ENCODE measurements around the gene MAN2A1.

Gene MAN2A1

DNA sequence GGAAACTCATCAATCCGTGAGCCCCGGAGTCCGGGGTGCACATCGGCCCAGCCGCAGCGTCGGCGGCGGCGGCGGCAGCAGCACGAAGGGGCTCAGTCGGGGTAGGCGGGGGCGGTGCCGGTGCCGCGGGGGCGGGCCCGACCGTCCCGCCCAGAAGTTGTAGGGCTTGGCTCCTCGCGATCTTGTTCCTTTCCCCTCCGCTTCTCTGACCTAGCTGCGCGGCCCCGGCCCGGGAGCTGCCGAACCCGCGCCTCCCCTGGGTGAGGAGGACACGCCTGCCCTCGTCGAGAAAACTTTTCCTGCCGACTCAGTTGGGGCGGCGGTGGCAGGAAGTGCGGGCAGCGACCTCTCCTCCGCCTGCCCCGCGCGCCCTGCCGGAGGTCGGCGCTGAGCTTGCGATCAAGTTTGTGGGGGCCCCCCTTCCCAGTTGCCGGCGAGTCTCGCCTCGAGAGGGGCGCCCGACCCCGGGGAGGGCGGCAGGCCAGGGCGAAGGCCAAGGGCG lies at the start of gene MAN2A1:
Gene MAN2A1 (plus strand): TSS at position 188 of the 502 bp plus-strand sequence. CDS start 491 bp downstream, outside the sequence.
- H3K27ac Mint-ChIP-seq, result peak within 1 kb of the TSS; percentile 92
- no peaks in the 10 kb centered on the region for H3K9me3 Mint-ChIP-seq (ENCODE audit: low read depth)
- no peaks in the 10 kb centered on the region for H3K36me3 Mint-ChIP-seq
- peak within 1 kb of the TSS; percentile 93 for H3K4me3 Mint-ChIP-seq
- H3K27me3 Mint-ChIP-seq, result no peaks in the 10 kb centered on the region
- H3K4me1 Mint-ChIP-seq (ENCODE audit: low read depth), result peaks cover 39% of the 10 kb centered on the region

- H3K9me3 Mint-ChIP-seq (ENCODE audit: low read depth), result no peaks in the 10 kb centered on the region
- H3K4me3 Mint-ChIP-seq, result no peak overlapping the region
- H3K27me3 Mint-ChIP-seq, result no peaks in the 10 kb centered on the region
- H3K4me1 Mint-ChIP-seq (ENCODE audit: low read depth), result no peaks in the 10 kb centered on the region
- no peaks in the 10 kb centered on the region for H3K36me3 Mint-ChIP-seq
- H3K27ac Mint-ChIP-seq, result no peak overlapping the region
Observed at GRCh38 chr5:109640976-109641375, 48.8 kb upstream of the MAN2A1 start.

GRCh38 chr5:109643791-109644350 lies 45.9 kb upstream of the MAN2A1 start:
- Mint-ChIP-seq H3K27me3 (no peaks in the 10 kb centered on the region), H3K4me3 (no peak overlapping the region), H3K27ac (no peak overlapping the region), H3K9me3 (ENCODE audit: low read depth) (no peaks in the 10 kb centered on the region), H3K4me1 (ENCODE audit: low read depth) (no peaks in the 10 kb centered on the region), H3K36me3 (no peaks in the 10 kb centered on the region)

GRCh38 chr5:109644829-109645228 lies 44.9 kb upstream of the MAN2A1 start:
- Mint-ChIP-seq H3K9me3 (ENCODE audit: low read depth) (no peaks in the 10 kb centered on the region), H3K4me1 (ENCODE audit: low read depth) (no peaks in the 10 kb centered on the region), H3K4me3 (no peak overlapping the region), H3K36me3 (no peaks in the 10 kb centered on the region), H3K27me3 (no peaks in the 10 kb centered on the region), H3K27ac (no peak overlapping the region)

GRCh38 chr5:109645707-109646192 lies 44.0 kb upstream of the MAN2A1 start:
- Mint-ChIP-seq H3K27me3 (no peaks in the 10 kb centered on the region), H3K4me3 (no peak overlapping the region), H3K4me1 (ENCODE audit: low read depth) (no peaks in the 10 kb centered on the region), H3K27ac (no peak overlapping the region), H3K36me3 (no peaks in the 10 kb centered on the region), H3K9me3 (ENCODE audit: low read depth) (no peaks in the 10 kb centered on the region)

GRCh38 chr5:109649318-109649717 lies 40.4 kb upstream of the MAN2A1 start:
- no peak overlapping the region for H3K27ac Mint-ChIP-seq
- H3K36me3 Mint-ChIP-seq, result no peaks in the 10 kb centered on the region
- peaks cover 2% of the 10 kb centered on the region for H3K27me3 Mint-ChIP-seq
- no peaks in the 10 kb centered on the region for H3K9me3 Mint-ChIP-seq (ENCODE audit: low read depth)
- no peaks in the 10 kb centered on the region for H3K4me1 Mint-ChIP-seq (ENCODE audit: low read depth)
- no peak overlapping the region for H3K4me3 Mint-ChIP-seq

DNA sequence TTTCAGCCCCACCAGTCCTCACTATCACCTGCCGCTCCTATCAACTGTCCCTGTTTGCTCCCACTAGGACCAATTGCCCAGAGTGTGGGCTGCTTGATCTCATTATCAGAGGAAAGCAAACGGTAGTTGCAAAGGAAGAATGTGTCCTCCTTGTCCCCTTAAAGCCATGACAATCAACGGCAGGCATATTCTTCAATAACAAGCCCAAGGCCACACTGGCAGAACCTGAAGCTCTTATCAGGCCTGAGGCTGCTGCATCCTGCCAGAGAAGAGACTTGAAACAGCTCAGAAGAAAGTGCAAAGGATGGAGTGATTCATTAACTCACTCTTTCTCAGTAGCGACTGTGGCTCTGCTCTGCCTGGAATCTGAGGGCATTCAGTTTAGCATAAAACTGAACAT lies 39.2 kb upstream of the MAN2A1 start:
- Mint-ChIP-seq H3K9me3 (ENCODE audit: low read depth) (no peaks in the 10 kb centered on the region), H3K27me3 (peaks cover 2% of the 10 kb centered on the region), H3K27ac (no peak overlapping the region), H3K4me1 (ENCODE audit: low read depth) (peaks cover 7% of the 10 kb centered on the region), H3K4me3 (no peak overlapping the region), H3K36me3 (no peaks in the 10 kb centered on the region)

- H3K36me3 Mint-ChIP-seq, result no peaks in the 10 kb centered on the region
- H3K27me3 Mint-ChIP-seq, result peaks cover 2% of the 10 kb centered on the region
- peaks cover 23% of the 10 kb centered on the region for H3K4me1 Mint-ChIP-seq (ENCODE audit: low read depth)
- H3K4me3 Mint-ChIP-seq, result no peak overlapping the region
- H3K27ac Mint-ChIP-seq, result no peak overlapping the region
- H3K9me3 Mint-ChIP-seq (ENCODE audit: low read depth), result no peaks in the 10 kb centered on the region
Observed at GRCh38 chr5:109652096-109652495, 37.6 kb upstream of the MAN2A1 start.

- Mint-ChIP-seq H3K36me3 (no peaks in the 10 kb centered on the region), H3K4me1 (ENCODE audit: low read depth) (peaks cover 27% of the 10 kb centered on the region), H3K27me3 (peaks cover 2% of the 10 kb centered on the region), H3K4me3 (no peak overlapping the region), H3K27ac (no peak overlapping the region), H3K9me3 (ENCODE audit: low read depth) (no peaks in the 10 kb centered on the region)
Observed at GRCh38 chr5:109653042-109653441, 36.7 kb upstream of the MAN2A1 start.

- Mint-ChIP-seq H3K27me3 (peaks cover 2% of the 10 kb centered on the region), H3K9me3 (ENCODE audit: low read depth) (no peaks in the 10 kb centered on the region), H3K4me1 (ENCODE audit: low read depth) (peaks cover 27% of the 10 kb centered on the region), H3K27ac (no peak overlapping the region), H3K36me3 (no peaks in the 10 kb centered on the region), H3K4me3 (no peak overlapping the region)
Observed at GRCh38 chr5:109653561-109654239, 36.0 kb upstream of the MAN2A1 start.

DNA sequence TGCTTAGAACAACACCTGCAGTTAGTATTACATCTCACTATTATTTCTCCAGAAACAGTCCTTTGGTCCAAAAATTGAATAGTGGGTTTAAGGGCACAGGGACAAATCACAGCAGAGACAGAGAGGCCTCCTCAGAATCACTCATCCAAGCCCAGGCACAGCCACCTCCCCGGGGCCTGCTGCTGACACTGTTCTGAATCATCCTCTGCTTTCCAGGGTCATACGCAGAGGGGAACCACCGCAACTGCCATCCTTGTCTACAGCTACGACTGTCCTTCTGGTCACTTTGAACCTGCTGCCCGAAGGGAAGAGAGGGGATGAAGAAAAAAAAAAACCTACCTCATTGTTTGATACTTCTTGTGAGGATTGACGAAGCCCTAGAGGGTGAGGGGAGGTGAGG lies 35.3 kb upstream of the MAN2A1 start:
- Mint-ChIP-seq H3K4me1 (ENCODE audit: low read depth) (peaks cover 27% of the 10 kb centered on the region), H3K36me3 (no peaks in the 10 kb centered on the region), H3K27ac (no peak overlapping the region), H3K4me3 (no peak overlapping the region), H3K27me3 (peaks cover 2% of the 10 kb centered on the region), H3K9me3 (ENCODE audit: low read depth) (no peaks in the 10 kb centered on the region)

DNA sequence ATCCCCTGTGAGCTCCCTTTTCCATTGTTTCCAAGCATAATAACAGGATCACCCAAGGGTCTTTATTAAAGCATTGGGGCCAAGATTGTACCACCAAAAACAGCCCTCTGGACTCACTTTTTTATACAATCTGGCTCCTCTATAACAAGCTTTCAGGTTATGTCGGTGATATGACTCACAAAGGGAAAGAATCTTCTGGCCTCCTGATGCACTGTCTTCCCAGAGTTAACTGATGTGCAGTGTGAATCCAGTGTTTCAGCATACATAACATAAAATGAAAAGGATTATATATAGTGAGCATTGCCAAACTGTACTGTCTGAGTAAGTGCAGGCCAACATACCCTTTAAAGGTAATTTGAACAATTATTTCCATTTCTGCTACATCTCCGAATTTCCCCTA lies 33.9 kb upstream of the MAN2A1 start:
- H3K27me3 Mint-ChIP-seq, result peaks cover 4% of the 10 kb centered on the region
- H3K36me3 Mint-ChIP-seq, result no peaks in the 10 kb centered on the region
- H3K4me3 Mint-ChIP-seq, result no peak overlapping the region
- H3K27ac Mint-ChIP-seq, result no peak overlapping the region
- no peaks in the 10 kb centered on the region for H3K9me3 Mint-ChIP-seq (ENCODE audit: low read depth)
- peaks cover 27% of the 10 kb centered on the region for H3K4me1 Mint-ChIP-seq (ENCODE audit: low read depth)

DNA sequence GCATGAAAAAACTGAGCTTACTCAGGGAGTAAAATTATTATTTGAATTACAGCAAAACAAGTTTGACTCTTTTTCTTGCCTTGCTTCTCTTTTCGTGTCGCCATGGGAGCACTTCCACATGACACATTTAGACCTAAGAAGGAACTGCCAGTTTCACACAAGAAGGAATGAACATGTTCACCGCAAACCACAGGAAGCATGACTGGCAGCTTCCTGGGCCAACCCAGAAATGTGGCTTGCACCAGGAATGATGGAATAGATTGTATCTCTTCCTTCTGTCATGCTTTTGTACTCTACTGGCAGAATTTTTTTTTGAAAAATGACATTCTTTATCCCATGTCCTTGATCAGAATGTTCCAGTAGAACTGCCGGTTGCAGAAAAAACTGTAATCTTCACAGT lies 32.9 kb upstream of the MAN2A1 start:
- Mint-ChIP-seq H3K27ac (no peak overlapping the region), H3K9me3 (ENCODE audit: low read depth) (no peaks in the 10 kb centered on the region), H3K36me3 (no peaks in the 10 kb centered on the region), H3K27me3 (peaks cover 5% of the 10 kb centered on the region), H3K4me3 (peak overlapping the region; percentile 51), H3K4me1 (ENCODE audit: low read depth) (peaks cover 27% of the 10 kb centered on the region)

GRCh38 chr5:109659901-109660300 lies 29.8 kb upstream of the MAN2A1 start:
- H3K27me3 Mint-ChIP-seq, result peaks cover 4% of the 10 kb centered on the region
- H3K9me3 Mint-ChIP-seq (ENCODE audit: low read depth), result no peaks in the 10 kb centered on the region
- H3K4me1 Mint-ChIP-seq (ENCODE audit: low read depth), result peaks cover 25% of the 10 kb centered on the region
- no peaks in the 10 kb centered on the region for H3K36me3 Mint-ChIP-seq
- no peak overlapping the region for H3K4me3 Mint-ChIP-seq
- H3K27ac Mint-ChIP-seq, result no peak overlapping the region

DNA sequence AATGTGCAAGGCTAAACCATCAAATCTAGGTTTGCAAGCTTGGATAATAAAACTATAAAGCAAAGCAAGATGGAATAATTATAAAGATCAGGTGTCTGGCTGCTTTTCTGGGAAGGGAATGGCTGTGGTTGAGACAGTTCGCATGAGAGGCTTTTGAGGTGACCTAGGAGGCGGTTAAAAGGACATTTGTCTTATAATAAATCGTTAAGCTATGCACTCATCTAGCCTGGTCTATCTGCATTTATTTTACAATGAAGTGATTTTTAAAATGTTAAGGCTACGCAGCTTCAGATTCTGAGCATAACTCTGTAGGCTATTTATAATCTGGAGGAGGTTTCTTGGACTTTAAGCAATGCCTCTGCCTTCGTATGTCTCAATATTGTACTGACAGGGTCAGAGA lies 29.4 kb upstream of the MAN2A1 start:
- no peaks in the 10 kb centered on the region for H3K9me3 Mint-ChIP-seq (ENCODE audit: low read depth)
- no peak overlapping the region for H3K4me3 Mint-ChIP-seq
- peaks cover 4% of the 10 kb centered on the region for H3K27me3 Mint-ChIP-seq
- H3K4me1 Mint-ChIP-seq (ENCODE audit: low read depth), result peaks cover 22% of the 10 kb centered on the region
- H3K27ac Mint-ChIP-seq, result no peak overlapping the region
- no peaks in the 10 kb centered on the region for H3K36me3 Mint-ChIP-seq

DNA sequence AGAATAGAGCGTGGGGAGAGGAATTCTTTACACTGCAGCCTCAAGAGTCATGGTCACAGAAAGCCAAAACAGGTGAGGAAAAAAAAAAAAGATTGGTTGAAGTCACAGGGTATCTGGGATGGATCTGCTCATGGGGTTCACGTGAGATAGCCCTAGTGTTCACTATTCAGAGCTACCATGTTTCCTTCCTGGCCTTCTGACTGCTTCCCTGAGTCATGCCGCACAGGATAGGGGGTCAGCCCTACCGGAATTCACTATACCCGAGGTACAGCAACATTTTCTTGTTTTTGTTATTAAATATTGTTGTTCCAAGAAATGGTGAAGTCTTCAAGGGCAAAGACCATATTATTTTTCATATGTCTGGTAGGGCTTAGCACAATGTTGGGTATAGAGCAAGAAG lies 21.5 kb upstream of the MAN2A1 start:
- H3K27ac Mint-ChIP-seq, result no peak overlapping the region
- no peak overlapping the region for H3K4me3 Mint-ChIP-seq
- H3K9me3 Mint-ChIP-seq (ENCODE audit: low read depth), result no peaks in the 10 kb centered on the region
- H3K36me3 Mint-ChIP-seq, result no peaks in the 10 kb centered on the region
- no peaks in the 10 kb centered on the region for H3K27me3 Mint-ChIP-seq
- no peaks in the 10 kb centered on the region for H3K4me1 Mint-ChIP-seq (ENCODE audit: low read depth)
